Measurements from ENCODE around the gene NFIX.

NFIX gene

GRCh38 chr19:13134626-13135025 is 139.4 kb downstream of the NFIX start:
- no peak for DNase-seq

GRCh38 chr19:13135068-13136062 is 140.1 kb downstream of the NFIX start:
- no peak for DNase-seq

- DNase-seq = no peak
Measured at GRCh38 chr19:13137290-13137794, 142.1 kb downstream of the NFIX start.

- no peak for DNase-seq
Measured at GRCh38 chr19:13138171-13138915, 143.1 kb downstream of the NFIX start.

GRCh38 chr19:13138916-13139198 is 143.6 kb downstream of the NFIX start:
- no peak for DNase-seq

GRCh38 chr19:13139633-13140311 is 144.5 kb downstream of the NFIX start:
- no peak for DNase-seq

- no peak for DNase-seq
Measured at GRCh38 chr19:13146763-13147563, 151.7 kb downstream of the NFIX start.

Measured in NCI-H1694 treated with DMSO at 0.1 percent for 48 hours (cell line).